Amniotic epithelial cell (primary cell): Measurements from ENCODE around the gene TYW1B.
A peak's percentile ranks its signal among the peaks of the same experiment; 100 is the strongest.
"Not testable (repeated sequence)": the region's sequence is repeated elsewhere in the genome, so short reads cannot be mapped to it uniquely, and the experiment has no call there.

Experiments
- DNase-seq: peaks from one replicate; pipeline ENCODE4 v3.0.0-alpha.2; 2010; ENCODE audit warnings: low read depth

Gene TYW1B

GRCh38 chr7:72696643-72697042 is 131.4 kb downstream of the TYW1B start:
- DNase-seq, result not testable (repeated sequence)

GRCh38 chr7:72695482-72695881 is 132.5 kb downstream of the TYW1B start:
- DNase-seq, result not testable (repeated sequence)

- not testable (repeated sequence) for DNase-seq
These were observed 136.6 kb downstream of the TYW1B start for GRCh38 chr7:72691442-72691841.

GRCh38 chr7:72690177-72690576 is 137.8 kb downstream of the TYW1B start:
- DNase-seq, result peak; percentile 39

GRCh38 chr7:72689344-72689743 is 138.7 kb downstream of the TYW1B start:
- not testable (repeated sequence) for DNase-seq

GRCh38 chr7:72681211-72681610 is 146.8 kb downstream of the TYW1B start:
- peak; percentile 20 for DNase-seq

GRCh38 chr7:72676880-72677279 is 151.1 kb downstream of the TYW1B start:
- DNase-seq, result not testable (repeated sequence)

GRCh38 chr7:72676086-72676690 is 151.8 kb downstream of the TYW1B start:
- not testable (repeated sequence) for DNase-seq

- DNase-seq, result not testable (repeated sequence)
These were observed 152.3 kb downstream of the TYW1B start for GRCh38 chr7:72675686-72676085.

GRCh38 chr7:72674394-72674793 is 153.6 kb downstream of the TYW1B start:
- no peak for DNase-seq

- DNase-seq, result not testable (repeated sequence)
These were observed 157.2 kb downstream of the TYW1B start for GRCh38 chr7:72670850-72671249.

- not testable (repeated sequence) for DNase-seq
These were observed 159.6 kb downstream of the TYW1B start for GRCh38 chr7:72668435-72668834.

- not testable (repeated sequence) for DNase-seq
These were observed 161.0 kb downstream of the TYW1B start for GRCh38 chr7:72667049-72667448.

- not testable (repeated sequence) for DNase-seq
These were observed 179.4 kb downstream of the TYW1B start for GRCh38 chr7:72648574-72648973.

GRCh38 chr7:72643708-72644107 is 184.3 kb downstream of the TYW1B start:
- DNase-seq, result not testable (repeated sequence)

- DNase-seq, result not testable (repeated sequence)
These were observed 186.3 kb downstream of the TYW1B start for GRCh38 chr7:72641485-72642248.

GRCh38 chr7:72640740-72641139 is 187.3 kb downstream of the TYW1B start:
- not testable (repeated sequence) for DNase-seq

GRCh38 chr7:72635273-72635908 is 192.6 kb downstream of the TYW1B start:
- not testable (repeated sequence) for DNase-seq

GRCh38 chr7:72632765-72633292 is 195.2 kb downstream of the TYW1B start:
- DNase-seq, result not testable (repeated sequence)

GRCh38 chr7:72628375-72628774 is 199.6 kb downstream of the TYW1B start:
- not testable (repeated sequence) for DNase-seq

- not testable (repeated sequence) for DNase-seq
These were observed 201.5 kb downstream of the TYW1B start for GRCh38 chr7:72626428-72627011.
